ENCODE measurements around the gene AMH. TPM values are rescaled to one million over a fixed set of nuclear protein-coding genes. Genes with fewer than 3 reads are reported as not detected.
A peak's percentile ranks its signal among the peaks of the same experiment; 100 is the strongest.

Gene AMH
- total RNA-seq, 2 experiments from 2014 or later: 3.3 to 3.5 TPM

DNA sequence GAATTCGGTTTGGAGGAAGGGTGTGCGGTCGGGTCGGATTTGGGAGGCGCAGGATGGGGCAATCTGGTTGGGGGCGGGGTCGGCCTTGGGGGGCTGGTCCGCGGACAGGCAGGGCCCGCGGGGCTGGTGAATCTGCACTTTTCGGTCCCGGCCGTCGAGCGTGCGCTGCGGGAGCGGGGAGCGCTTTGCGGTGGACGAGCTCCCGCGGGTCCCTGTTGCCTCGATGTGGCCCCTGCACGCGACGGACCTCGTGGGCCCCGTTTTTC, 21.0 kb downstream of the AMH start:
- Mint-ChIP-seq H3K36me3 (ENCODE audit: low read depth) (peaks cover 52% of the 10 kb centered on the region), H3K27ac (peak overlapping the region; percentile 97), H3K4me1 (ENCODE audit: low read depth) (peaks cover 35% of the 10 kb centered on the region), H3K4me3 (peak overlapping the region; percentile 97), H3K9me3 (no peaks in the 10 kb centered on the region), H3K27me3 (no peaks in the 10 kb centered on the region)
- intact Hi-C loops (cut with DNase I, micrococcal nuclease): loop anchor here in 1 of 2 experiments (2.0 to 10.0 kb wide), 3 partner anchors 57 to 345 kb away; partner anchors contain the start of genes LSM7 and SPPL2B
- ATAC-seq (ENCODE audit: poor library complexity) (no peak), DNase-seq (peak in 6 of 14 experiments; percentile 23 to 65 (median 46))
- peak overlapping the region; percentile 50 to 94 for H3K27ac ChIP-seq (ENCODE audit: low read depth in 1 of 2, low read length in 2 of 2)
- no peak for TF ChIP-seq CTCF (IDR thresholded peaks at IDR 0.05)
- peaks cover 57% of the 10 kb centered on the region for H3K4me1 ChIP-seq (ENCODE audit: insufficient read depth, low read length)
- peaks cover 24% of the 10 kb centered on the region for H3K36me3 ChIP-seq (ENCODE audit: insufficient read depth, low read length)
- ChIA-PET CTCF (interaction anchor here (1.3 to 2.0 kb wide), 3 partner anchors 8 to 34 kb away, joined by 3 to 5 read pairs (median 5); partner anchors contain the start of gene PLEKHJ1), POLR2A (interaction anchor here (0.6 to 11.5 kb wide), 11 partner anchors 14 to 208 kb away, joined by 3 to 195 read pairs (median 4); partner anchors contain the start of genes AMH, JSRP1, LSM7 and PLEKHJ1)
- peaks cover 0 to 6% of the 10 kb centered on the region in 2 experiments for H3K27me3 ChIP-seq (ENCODE audit: control insufficient read depth in 1 of 2, insufficient read depth in 2 of 2, low read length in 2 of 2)
- H3K4me3 ChIP-seq (ENCODE audit: low read length): peak overlapping the region; percentile 98
- H3K9me3 ChIP-seq (ENCODE audit: control insufficient read depth in 1 of 2, insufficient read depth in 1 of 2, low read length in 2 of 2): peaks cover 0 to 6% of the 10 kb centered on the region in 2 experiments

DNA sequence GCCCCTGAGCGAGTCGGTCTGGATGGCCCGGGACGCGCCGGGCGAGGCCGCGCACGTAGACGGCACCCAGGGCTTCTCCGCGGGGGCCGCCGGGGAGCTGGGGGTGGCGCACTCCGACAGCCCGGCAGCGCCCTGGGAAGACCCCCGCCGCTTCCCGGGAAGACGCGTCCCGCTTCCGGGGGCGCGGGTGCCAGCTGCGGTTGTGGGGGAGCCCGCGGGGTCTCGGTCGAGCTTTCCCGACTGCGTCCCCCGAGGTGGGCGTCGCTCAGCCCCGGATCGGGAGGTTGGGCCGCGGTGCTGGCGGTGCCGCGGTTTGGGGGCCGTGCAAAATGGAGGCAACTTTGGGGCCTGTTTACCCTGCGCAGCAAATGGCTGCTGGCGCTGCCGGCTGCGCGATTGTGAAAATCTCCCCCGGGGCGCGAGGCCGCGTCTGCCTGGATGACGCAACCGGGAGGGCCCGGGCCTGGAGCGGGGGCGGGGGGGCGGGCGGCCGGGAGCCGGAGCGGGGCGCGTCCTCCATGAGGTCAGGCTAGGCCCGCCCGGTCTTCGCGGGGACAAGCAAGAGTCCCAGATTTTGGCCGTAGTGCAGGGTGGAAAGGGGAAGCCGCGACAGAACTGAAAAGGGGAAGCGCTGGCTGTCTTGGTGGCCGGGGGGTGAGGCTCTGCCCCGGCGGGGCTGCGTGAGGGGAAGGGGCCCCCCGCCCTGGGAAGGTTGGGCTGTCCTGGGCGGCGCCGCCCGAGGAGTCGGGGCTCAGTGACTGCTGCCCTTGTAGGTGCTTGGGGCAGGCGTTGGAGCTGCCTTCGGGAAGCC, 21.5 kb downstream of the AMH start:
- Mint-ChIP-seq H3K27me3 (no peaks in the 10 kb centered on the region), H3K4me3 (peak overlapping the region; percentile 97), H3K4me1 (ENCODE audit: low read depth) (peaks cover 37% of the 10 kb centered on the region), H3K36me3 (ENCODE audit: low read depth) (peaks cover 54% of the 10 kb centered on the region), H3K27ac (peak overlapping the region; percentile 97), H3K9me3 (no peaks in the 10 kb centered on the region)
- POLR2A ChIA-PET: interaction anchor here (0.7 to 11.5 kb wide), 11 partner anchors 14 to 157 kb away, joined by 3 to 195 read pairs (median 4); partner anchors contain the start of genes AMH, JSRP1, LSM7 and PLEKHJ1
- CTCF ChIA-PET: interaction anchor here (1.1 to 2.0 kb wide), 4 partner anchors 9 to 114 kb away, joined by 3 to 5 read pairs (median 4); partner anchors contain the start of gene PLEKHJ1
- H3K4me3 ChIP-seq (ENCODE audit: low read length): peak overlapping the region; percentile 98
- H3K4me1 ChIP-seq (ENCODE audit: insufficient read depth, low read length): peaks cover 62% of the 10 kb centered on the region
- DNase-seq (peak in 13 of 14 experiments; percentile 46 to 89 (median 64)), ATAC-seq (ENCODE audit: poor library complexity) (peak; percentile 22)
- intact Hi-C loops (cut with DNase I, micrococcal nuclease): loop anchor here in 1 of 2 experiments (2.0 to 10.0 kb wide), 3 partner anchors 57 to 344 kb away; partner anchors contain the start of genes LSM7 and SPPL2B
- H3K27ac ChIP-seq (ENCODE audit: low read depth in 1 of 2, low read length in 2 of 2): peak overlapping the region; percentile 60 to 94
- H3K36me3 ChIP-seq (ENCODE audit: insufficient read depth, low read length): peaks cover 26% of the 10 kb centered on the region
- peaks cover 0 to 6% of the 10 kb centered on the region in 2 experiments for H3K9me3 ChIP-seq (ENCODE audit: control insufficient read depth in 1 of 2, insufficient read depth in 1 of 2, low read length in 2 of 2)
- H3K27me3 ChIP-seq (ENCODE audit: control insufficient read depth in 1 of 2, insufficient read depth in 2 of 2, low read length in 2 of 2): peaks cover 0 to 6% of the 10 kb centered on the region in 2 experiments
- no peak for TF ChIP-seq CTCF (IDR thresholded peaks at IDR 0.05)

- peaks cover 35% of the 10 kb centered on the region for H3K4me1 Mint-ChIP-seq (ENCODE audit: low read depth)
Measured at GRCh38 chr19:2271234-2272103, 22.3 kb downstream of the AMH start.

More at GRCh38 chr19:2271234-2272103, 22.3 kb downstream of the AMH start:
- DNase-seq: peak in 3 of 14 experiments; percentile 21 to 62 (median 58)
- Histone ChIP-seq H3K36me3 (ENCODE audit: insufficient read depth, low read length) (peaks cover 31% of the 10 kb centered on the region), H3K27me3 (ENCODE audit: control insufficient read depth in 1 of 2, insufficient read depth in 2 of 2, low read length in 2 of 2) (peaks cover 0 to 6% of the 10 kb centered on the region in 2 experiments), H3K9me3 (ENCODE audit: control insufficient read depth in 1 of 2, insufficient read depth in 1 of 2, low read length in 2 of 2) (peaks cover 0 to 6% of the 10 kb centered on the region in 2 experiments), H3K4me3 (ENCODE audit: low read length) (peak overlapping the region; percentile 98), H3K4me1 (ENCODE audit: insufficient read depth, low read length) (peaks cover 58% of the 10 kb centered on the region), H3K27ac (ENCODE audit: low read depth in 1 of 2, low read length in 2 of 2) (peak overlapping the region; percentile 60 to 91)
- ChIA-PET CTCF (interaction anchor here (1.1 to 2.0 kb wide), 3 partner anchors 10 to 115 kb away, joined by 3 to 5 read pairs (median 4); partner anchors contain the start of gene PLEKHJ1), POLR2A (interaction anchor here (0.7 to 11.5 kb wide), 8 partner anchors 15 to 61 kb away, joined by 3 to 195 read pairs (median 4); partner anchors contain the start of genes JSRP1, LSM7, PLEKHJ1 and SF3A2)
- intact Hi-C loops (cut with DNase I, micrococcal nuclease): loop anchor here (2.0 to 10.0 kb wide), 6 partner anchors 19 to 343 kb away; partner anchors contain the start of genes LSM7 (in 1 of the 2) and SPPL2B (in 1 of the 2)
- peaks cover 54% of the 10 kb centered on the region for H3K36me3 Mint-ChIP-seq (ENCODE audit: low read depth)
- H3K9me3 Mint-ChIP-seq: no peaks in the 10 kb centered on the region
- no peak for TF ChIP-seq CTCF (IDR thresholded peaks at IDR 0.05)
- peak overlapping the region; percentile 97 for H3K27ac Mint-ChIP-seq
- H3K27me3 Mint-ChIP-seq: no peaks in the 10 kb centered on the region
- ATAC-seq (ENCODE audit: poor library complexity): no peak
- H3K4me3 Mint-ChIP-seq: peak overlapping the region; percentile 96

Measured in CD4-positive, alpha-beta T cell (primary cell).